Measurements from ENCODE around the gene ANKFN1.

Gene ANKFN1

GRCh38 chr17:56314984-56315602, 161.8 kb downstream of the ANKFN1 start:
- ChIA-PET POLR2A (no interaction called here), CTCF (no interaction called here)
- no peak for DNase-seq (ENCODE audit: extremely low spot score)
- no peak for TF ChIP-seq CTCF (IDR thresholded peaks at IDR 0.05; ENCODE audit: control extremely low read depth, extremely low read depth, low read depth, missing control alignments)

GRCh38 chr17:56316604-56317003, 163.3 kb downstream of the ANKFN1 start:
- POLR2A ChIA-PET = no interaction called here
- CTCF ChIA-PET = interaction anchor here (0.8 kb wide), 1 partner anchor 26 kb away, joined by 4 read pairs; no protein-coding TSS in a partner anchor
- no peak for DNase-seq (ENCODE audit: extremely low spot score)
- TF ChIP-seq CTCF (IDR thresholded peaks at IDR 0.05; ENCODE audit: control extremely low read depth, extremely low read depth, low read depth, missing control alignments) = no peak

GRCh38 chr17:56317351-56318208, 164.3 kb downstream of the ANKFN1 start:
- no peak for TF ChIP-seq CTCF (IDR thresholded peaks at IDR 0.05; ENCODE audit: control extremely low read depth, extremely low read depth, low read depth, missing control alignments)
- CTCF ChIA-PET = interaction anchor here (0.8 to 0.9 kb wide), 2 partner anchors 11 to 27 kb away, joined by 3 to 4 read pairs; no protein-coding TSS in a partner anchor
- no peak for DNase-seq (ENCODE audit: extremely low spot score)
- POLR2A ChIA-PET = no interaction called here

GRCh38 chr17:56319531-56319930, 166.3 kb downstream of the ANKFN1 start:
- ChIA-PET POLR2A (no interaction called here), CTCF (interaction anchor here (0.8 to 1.4 kb wide), 5 partner anchors 12 to 446 kb away, joined by 3 to 4 read pairs (median 4); no protein-coding TSS in a partner anchor)
- peak; percentile 45 for TF ChIP-seq CTCF (IDR thresholded peaks at IDR 0.05; ENCODE audit: control extremely low read depth, extremely low read depth, low read depth, missing control alignments)
- peak; percentile 21 for DNase-seq (ENCODE audit: extremely low spot score)

GRCh38 chr17:56320443-56320842, 167.2 kb downstream of the ANKFN1 start:
- no peak for TF ChIP-seq CTCF (IDR thresholded peaks at IDR 0.05; ENCODE audit: control extremely low read depth, extremely low read depth, low read depth, missing control alignments)
- POLR2A ChIA-PET = no interaction called here
- no peak for DNase-seq (ENCODE audit: extremely low spot score)
- CTCF ChIA-PET = interaction anchor here (0.8 to 1.4 kb wide), 5 partner anchors 11 to 447 kb away, joined by 3 to 4 read pairs (median 4); no protein-coding TSS in a partner anchor

GRCh38 chr17:56322991-56323390, 169.7 kb downstream of the ANKFN1 start:
- POLR2A ChIA-PET = no interaction called here

More at GRCh38 chr17:56322991-56323390, 169.7 kb downstream of the ANKFN1 start:
- CTCF ChIA-PET = no interaction called here
- DNase-seq (ENCODE audit: extremely low spot score) = no peak
- no peak for TF ChIP-seq CTCF (IDR thresholded peaks at IDR 0.05; ENCODE audit: control extremely low read depth, extremely low read depth, low read depth, missing control alignments)
